Renal cortex interstitium (tissue), 11 donors: ENCODE results near the gene LAMA3. TPM values are rescaled to one million over a fixed set of nuclear protein-coding genes. Genes with fewer than 3 reads are reported as not detected.

Experiments used
- DNase-seq, 11 donors: peaks; one replicate each; pipeline ENCODE4 v3.0.0-alpha.2; 2013; ENCODE audit warnings: low read depth in 9 of 11, low spot score in 4 of 11; ENCODE audit errors: extremely low read depth in 1 of 11
- polyA plus RNA-seq, 3 donors: library from polyadenylated mRNA; unstranded; fragments of 120-200 nt; gene quantifications; one replicate each; pipeline ENCODE4 v1.2.1, GENCODE V29; 2013; ENCODE audit not compliant: insufficient read length in 3 of 3

Gene LAMA3
- polyA plus RNA-seq, 3 donors, result 1.7 to 2.2 (median 2.1) TPM

DNA sequence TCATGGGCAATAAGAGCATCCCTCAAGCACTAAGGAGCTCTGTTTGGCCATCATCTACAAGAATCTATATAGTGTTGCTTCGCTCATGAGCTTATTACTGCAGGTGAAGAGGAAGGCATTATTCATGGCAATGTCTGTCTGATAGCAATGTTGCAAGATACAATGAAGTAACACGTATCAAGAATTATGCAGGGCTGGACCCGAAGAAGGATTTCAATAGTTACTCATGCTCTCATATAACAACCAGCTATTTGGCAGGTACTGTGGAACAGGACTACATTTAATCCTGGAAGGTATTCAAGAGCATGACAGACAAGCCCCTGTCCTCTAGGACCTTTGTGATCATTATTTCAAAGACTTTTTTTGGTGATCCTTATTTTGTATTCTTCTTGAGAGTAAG, 109.6 kb downstream of the LAMA3 start:
- no peak for DNase-seq

GRCh38 chr18:23799540-23799939, 110.3 kb downstream of the LAMA3 start:
- no peak for DNase-seq

- DNase-seq, result no peak
These were observed 111.6 kb downstream of the LAMA3 start for GRCh38 chr18:23800902-23801301.

DNA sequence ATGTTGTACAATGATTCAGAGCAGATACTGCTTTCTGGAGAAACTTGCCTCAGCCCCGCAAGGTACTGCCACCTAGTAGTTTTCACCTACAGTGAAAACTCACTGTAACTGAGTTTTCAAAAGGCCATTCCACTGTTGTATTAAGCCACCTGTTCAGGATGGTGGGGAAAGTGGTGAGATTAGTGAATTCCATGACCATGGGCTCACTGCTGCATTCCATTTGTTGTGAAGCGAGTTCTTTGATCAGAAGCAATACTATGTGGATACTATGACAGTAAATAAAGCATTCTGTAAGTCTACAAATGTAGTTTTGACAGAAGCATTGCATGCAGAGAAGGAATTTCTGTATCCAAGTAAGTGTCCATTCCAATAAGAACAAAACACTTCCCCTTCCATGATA, 113.6 kb downstream of the LAMA3 start:
- DNase-seq, result no peak

DNA sequence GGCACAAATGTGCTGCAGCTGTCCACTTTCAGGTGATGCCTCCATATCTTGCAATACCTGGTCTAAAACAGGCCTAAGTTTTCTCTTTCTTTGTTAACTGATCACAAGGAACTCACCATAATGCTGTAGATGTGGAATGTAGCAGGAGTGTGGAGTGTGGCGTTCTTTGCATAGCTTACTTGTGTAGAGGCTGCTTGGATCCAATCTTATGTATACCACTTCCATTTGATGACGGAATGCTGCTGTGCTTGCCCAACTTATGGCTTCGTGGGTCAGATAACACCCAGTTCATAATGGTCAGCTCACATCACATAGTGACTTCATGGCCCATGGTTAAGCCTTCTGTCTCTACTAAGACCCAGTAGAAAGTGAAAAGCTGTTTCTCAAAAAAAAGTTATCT, 114.5 kb downstream of the LAMA3 start:
- DNase-seq, result no peak

GRCh38 chr18:23805898-23806297, 116.6 kb downstream of the LAMA3 start:
- DNase-seq, result no peak

DNA sequence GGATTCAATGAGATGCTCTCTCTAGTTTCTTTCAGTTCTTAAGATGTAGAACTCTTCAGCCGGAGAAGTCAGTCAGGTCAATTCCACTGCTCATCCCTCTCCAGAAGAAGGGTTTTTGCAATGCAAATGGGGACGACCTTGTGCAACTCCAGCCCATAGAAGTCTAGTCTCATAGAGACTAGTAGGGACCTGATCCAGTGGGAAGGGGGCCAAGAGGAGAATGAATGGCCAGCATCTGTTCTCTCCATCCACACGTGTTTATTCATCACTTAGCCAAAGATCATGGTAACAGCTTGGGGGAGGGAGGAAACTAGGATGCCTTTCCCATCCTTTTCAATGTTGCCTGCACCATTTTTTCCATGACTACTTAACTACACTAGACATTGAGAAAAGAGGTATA, 120.2 kb downstream of the LAMA3 start:
- DNase-seq, result no peak

DNA sequence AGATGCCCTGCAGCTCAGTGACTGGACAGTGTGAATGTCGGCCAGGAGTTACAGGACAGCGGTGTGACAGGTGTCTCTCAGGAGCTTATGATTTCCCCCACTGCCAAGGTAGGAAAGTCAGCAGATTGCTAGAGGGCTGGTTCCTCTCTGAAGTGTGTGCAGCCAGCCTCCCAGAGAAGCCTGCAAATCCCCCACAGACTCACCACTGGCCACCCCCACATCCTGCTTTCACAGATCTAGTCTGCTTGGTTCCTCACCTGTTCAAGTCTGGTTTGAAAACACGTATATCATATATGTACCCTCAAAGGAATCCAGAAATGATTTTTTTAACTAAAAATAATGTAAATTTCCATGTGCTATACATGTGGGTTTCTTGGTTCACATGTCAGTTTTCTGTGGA, 121.1 kb downstream of the LAMA3 start:
- no peak for DNase-seq

DNA sequence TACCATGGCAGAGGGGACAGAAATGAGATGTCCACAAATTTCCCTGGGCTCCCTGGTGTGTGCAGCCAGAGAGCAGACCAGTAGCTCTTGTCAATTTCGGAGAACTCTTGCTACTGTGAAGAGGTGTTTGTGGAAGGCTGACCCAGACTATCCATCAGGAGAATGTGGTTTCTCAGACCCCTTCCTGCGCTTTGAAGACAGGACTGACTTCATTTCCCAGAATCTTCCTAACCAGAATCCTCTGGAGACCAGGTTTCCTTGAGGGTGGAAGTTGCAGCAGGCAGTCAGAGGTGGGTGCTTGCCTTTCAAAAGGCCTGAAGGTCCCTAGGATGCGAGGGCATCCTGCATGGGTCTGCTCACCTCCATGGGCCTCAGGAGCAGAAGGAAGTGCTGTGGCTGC, 121.9 kb downstream of the LAMA3 start:
- no peak for DNase-seq

GRCh38 chr18:23812546-23813440, 123.5 kb downstream of the LAMA3 start:
- DNase-seq, result peak in 3 of 11 donors; percentile 5 to 14 (median 8)

DNA sequence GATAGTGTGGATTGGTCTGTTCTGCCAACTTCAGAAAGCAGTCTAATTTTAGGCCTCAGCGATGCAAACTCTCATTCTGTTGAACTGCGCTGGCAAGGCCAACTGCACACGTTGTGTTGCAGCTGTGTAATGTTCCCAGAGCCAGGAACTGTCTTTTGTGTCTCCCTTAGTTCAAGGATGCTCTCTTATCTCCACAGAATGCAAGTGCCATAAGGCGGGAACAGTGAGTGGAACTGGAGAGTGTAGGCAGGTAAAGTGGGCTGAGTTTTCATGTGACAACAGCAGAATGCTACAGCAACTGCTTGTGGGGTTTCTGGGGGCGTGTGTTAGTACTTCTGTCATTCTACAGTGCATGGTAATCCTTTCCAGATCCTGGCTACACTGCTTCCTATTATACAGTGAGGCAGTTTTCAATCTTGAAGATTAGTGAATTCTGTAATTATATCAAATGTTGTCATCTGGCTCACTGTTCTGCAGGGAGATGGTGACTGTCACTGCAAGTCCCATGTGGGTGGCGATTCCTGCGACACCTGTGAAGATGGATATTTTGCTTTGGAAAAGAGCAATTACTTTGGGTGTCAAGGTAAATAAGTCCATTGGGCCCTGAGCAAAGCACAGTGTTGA, 125.8 kb downstream of the LAMA3 start:
- DNase-seq, result no peak

DNA sequence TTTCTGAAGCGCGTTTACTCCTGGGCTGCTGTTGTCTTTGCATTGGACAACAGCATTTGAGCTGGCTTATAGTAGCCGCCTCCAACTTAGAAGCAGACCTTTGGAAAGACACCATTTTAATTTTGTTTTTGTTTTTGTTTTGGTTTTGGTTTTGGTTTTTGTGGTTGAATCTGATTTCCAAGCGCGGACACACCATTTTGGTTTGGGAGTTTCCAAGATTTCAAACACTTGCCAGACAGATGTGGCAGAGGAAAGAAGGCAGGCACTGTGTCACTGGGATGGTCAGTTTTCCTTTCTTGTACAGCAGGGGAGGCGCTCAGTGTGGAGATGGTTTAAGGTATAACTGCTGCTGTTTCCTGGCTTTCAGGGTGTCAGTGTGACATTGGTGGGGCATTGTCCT, 126.8 kb downstream of the LAMA3 start:
- DNase-seq, result no peak

DNA sequence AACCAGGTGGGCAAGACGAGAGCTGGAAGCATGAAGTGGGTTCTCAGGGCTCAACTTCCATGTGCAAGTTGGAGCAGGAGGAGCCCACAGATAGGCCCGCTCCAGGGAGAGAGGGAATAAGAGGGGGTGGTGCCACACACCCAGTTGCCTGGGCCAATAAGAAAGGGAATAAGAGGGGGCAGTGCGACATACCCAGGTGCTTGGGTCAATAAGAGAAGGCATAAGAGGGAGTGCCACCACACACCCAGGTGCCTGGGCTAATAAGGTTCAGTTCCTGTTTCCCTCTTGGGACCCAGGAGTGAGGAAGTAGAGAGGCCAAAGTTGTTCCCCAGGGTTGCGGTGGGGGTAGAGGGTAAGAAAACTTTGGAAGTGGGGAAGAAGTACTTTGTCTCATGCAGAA, 127.5 kb downstream of the LAMA3 start:
- no peak for DNase-seq

DNA sequence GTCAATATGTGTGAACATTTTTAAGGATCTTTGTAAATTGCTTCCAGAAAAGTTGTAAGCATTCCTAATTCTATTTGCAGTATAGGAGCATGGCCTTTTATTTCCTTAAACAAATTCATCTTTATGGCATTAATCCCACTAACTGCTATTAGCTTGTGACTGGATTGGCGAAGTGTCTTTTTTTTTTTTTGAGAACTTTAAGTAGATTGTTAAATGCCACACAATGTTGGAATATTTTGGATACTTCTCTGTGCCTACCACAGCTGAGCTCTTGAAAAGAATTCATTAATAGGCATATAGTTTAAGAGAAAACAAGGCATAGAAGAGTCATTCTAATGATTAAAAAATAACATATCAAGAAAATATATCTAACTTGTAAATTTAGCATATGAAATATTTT, 129.7 kb downstream of the LAMA3 start:
- DNase-seq, result no peak

DNA sequence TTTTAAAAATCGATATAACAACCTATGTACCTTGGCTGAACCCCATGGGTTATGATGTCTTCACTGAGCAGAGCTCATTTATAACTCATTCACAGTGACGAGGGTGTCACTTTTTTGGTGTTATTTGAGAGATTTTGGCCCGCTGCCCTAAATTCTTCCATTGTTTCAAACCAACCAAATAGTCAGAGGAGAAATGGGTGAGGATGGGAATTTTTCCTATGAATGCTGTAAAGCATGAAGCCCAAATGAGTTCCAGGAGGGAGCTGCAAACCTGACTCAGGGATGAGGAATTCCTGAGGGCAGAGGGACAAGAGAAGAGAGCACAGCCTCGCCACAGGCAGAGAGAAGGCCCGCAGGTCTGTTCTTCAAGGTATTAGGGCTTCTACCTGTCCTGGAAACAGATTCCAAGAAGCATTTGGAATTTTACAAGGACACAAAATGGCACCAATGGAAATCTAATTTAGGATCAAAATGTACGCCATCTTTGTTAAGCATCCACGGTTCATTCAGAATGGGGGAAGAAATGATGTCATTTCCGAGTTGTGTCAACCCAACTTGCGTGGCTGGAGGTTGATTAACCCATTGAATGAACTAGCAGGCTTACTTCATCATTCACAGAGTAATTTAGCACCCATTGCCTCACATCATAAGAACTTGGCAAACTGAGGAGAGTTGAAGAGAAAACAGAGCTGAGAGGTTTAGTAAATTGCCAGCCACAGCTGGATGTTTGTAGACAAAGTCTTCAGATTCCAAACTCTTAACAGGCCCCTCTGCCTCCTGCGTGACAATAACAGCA, 133.5 kb downstream of the LAMA3 start:
- DNase-seq, result no peak

- no peak for DNase-seq
These were observed 135.0 kb downstream of the LAMA3 start for GRCh38 chr18:23824240-23824639.

- no peak for DNase-seq
These were observed 135.4 kb downstream of the LAMA3 start for GRCh38 chr18:23824669-23825068.

- DNase-seq, result no peak
These were observed 136.2 kb downstream of the LAMA3 start for GRCh38 chr18:23825496-23825895.

DNA sequence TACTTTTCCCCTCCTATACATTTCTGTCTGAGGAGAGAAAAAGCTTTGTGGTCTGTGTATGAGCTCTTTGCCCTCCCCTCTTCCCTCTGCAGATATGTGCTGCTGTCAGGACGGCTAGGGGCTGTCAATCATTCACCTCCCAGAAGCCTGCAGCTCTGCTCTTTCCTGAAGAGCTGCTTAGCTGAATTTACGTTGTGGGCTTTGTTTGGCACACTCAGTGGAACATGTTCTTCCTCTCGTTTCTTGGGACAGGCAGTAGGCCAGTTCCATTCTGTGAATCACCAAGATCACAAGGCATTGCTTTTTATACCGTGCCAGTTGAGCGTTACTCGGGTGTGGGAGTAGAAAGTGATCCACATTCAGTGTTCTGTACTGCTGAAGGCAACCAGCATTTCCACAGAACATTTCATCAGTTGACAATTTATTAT, 136.7 kb downstream of the LAMA3 start:
- peak in 1 of 11 donors; percentile 15 for DNase-seq
